IPS-NIHi7 (cell line): ENCODE data around the gene TFE3.

Experiments used
- DNase-seq: peaks from one replicate; pipeline ENCODE4 v3.0.0; 2012; ENCODE audit warnings: mixed read lengths; ENCODE audit errors: extremely low spot score

Gene TFE3, protein sequence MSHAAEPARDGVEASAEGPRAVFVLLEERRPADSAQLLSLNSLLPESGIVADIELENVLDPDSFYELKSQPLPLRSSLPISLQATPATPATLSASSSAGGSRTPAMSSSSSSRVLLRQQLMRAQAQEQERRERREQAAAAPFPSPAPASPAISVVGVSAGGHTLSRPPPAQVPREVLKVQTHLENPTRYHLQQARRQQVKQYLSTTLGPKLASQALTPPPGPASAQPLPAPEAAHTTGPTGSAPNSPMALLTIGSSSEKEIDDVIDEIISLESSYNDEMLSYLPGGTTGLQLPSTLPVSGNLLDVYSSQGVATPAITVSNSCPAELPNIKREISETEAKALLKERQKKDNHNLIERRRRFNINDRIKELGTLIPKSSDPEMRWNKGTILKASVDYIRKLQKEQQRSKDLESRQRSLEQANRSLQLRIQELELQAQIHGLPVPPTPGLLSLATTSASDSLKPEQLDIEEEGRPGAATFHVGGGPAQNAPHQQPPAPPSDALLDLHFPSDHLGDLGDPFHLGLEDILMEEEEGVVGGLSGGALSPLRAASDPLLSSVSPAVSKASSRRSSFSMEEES

DNA sequence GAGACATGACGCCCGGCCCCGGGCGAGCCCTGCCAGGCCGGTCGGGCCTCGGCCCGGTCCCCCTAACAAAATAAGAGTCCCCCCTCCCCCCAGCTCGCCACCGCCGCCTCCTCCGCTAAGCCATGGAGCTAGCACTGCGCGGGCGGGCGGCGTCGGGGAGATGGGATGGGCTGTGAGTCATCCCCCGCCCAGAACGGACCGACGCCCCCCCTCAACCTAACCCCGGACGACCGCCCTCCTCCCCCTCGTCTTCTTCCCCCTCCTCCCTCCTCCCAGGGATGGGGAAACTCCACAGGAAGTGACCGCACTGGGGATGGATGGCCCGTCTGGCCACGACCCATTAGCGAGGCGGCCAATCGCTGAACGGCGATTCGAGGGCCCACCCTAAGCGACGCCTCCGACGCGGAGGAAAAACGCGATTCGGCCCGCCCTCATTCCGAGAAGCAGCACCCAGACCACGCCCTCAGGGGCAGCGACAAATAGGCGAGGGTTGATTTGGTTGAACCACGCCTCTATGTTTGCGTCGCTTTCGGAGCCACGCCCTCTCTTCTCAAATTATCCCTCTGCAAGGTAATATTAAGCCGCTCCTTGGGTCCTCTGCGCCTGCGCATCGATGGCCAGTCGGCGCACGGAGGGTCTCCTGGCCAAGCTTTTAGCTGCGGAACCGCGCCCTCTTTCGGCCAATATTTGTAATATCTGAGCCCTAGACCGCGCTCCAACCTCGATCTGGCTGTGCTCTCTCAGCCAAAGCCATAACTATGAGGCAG, at the start of gene TFE3:
Gene TFE3 (minus strand): TSS at position 138 of the 767 bp plus-strand sequence. CDS start 131 bp downstream, at position 7.
- peak; percentile 78 for DNase-seq

DNA sequence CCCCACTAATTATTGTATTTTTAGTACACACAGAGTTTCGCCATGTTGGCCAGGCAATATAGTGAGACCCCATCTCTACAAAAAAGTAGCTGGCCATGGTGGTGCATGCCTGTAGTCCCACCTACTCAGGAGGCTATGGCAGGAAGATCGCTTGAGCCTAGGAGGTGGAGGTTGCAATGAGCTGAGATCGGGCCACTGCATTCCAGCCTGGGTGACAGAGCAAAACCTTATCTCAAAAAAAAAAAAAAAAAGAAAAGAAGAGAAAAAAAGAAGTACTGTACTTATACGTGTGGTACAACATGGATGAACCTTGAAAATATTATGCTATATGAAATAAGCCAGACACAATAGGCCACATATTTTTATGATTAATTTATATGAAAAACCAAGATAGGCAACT, 46.4 kb upstream of the TFE3 start:
- DNase-seq: no peak

DNA sequence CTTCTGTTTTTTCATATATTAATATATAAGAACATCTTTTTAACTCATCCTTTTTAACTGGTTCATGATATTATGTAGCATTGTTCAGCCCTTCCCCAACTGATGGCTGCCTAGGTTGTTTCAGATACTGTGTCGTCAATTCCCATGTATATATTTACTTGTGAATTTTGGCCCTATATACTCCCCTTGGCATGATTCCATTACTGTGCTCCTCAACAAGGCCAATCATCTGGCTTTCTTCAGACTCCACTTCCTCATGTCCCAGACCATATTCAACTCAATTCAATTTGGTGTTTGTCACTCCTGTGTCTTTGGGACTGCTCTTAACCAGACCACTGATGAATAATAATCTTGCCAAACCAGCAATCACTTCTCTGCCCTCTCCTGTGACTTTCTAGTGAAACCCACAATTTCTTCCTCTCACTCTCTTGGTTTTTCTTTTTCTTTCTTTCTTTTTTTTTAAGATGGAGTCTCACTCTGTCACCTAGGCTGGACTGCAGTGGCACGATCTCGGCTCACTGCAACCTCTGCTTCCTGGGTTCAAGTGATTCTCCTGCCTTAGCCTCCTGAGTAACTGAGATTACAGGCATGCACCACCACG, 39.2 kb upstream of the TFE3 start:
- DNase-seq: no peak

DNA sequence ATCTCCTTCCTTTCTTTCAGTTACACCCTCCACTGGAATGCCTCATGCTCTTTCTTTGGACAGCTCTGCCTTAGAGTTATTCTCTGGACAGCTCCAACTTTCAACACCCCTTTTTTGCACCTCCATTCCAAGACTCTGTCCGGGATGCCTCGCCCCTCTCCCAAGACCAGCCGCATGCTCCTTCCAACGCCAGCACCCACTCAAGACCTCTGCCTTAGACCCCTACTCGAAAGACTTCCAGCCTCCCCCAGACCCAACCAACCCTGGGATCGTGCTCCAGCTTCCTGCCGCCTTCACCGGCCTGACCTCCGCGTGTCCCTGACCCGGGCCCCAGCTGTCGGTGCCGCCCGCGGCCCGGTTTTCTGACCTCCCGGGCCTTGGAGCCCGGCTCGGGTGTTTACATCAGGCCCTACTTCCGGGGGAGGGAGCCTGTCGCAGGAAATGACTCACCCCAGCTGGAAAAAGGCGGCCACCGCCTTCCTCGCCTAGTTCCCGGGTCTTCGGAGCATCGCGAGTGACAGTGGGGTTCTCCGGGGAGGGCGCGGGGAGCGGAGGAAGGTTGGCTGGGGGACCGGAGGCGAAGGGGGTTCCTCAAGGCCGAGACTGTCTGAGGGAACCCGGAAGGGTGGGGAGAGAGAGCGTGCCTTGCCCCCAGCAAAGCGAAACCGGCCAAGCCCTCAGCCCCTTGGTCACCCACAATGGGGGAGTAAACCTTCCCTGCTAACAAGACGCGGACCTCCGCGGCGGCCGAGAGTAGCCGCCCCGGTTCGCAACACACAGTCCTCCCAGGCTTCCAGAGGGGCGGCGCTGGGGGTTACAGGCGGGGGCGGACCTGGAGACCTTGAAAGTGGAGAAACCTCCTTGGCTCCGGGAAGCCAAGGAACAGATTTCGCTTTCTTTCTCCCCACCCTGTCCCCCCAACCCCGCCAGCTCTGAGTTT, 36.6 kb upstream of the TFE3 start, which contains the start of gene WDR45:
Gene WDR45 (minus strand): TSS at position 399 of the 940 bp plus-strand sequence. CDS start 1,792 bp downstream, outside the sequence.
- DNase-seq: peak; percentile 64

DNA sequence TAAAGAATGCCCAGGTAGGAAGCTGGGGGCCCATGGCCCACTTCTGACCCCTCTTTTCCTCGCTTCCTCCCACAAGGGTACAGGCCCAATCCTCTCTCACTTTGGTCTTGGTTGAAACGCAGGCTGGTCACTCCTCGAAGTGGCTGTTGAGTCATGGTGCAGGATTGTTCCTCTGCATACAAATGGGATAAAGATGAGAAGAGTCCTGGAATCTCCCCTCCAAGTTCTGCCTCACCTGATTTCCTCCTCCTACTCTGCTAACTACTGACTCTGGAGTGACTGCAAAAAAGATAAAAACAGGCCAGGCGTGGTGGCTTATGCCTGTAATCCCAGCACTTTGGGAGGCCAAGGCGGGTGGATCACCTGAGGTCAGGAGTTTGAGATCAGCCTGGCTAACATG, 34.8 kb upstream of the TFE3 start:
- DNase-seq: no peak

DNA sequence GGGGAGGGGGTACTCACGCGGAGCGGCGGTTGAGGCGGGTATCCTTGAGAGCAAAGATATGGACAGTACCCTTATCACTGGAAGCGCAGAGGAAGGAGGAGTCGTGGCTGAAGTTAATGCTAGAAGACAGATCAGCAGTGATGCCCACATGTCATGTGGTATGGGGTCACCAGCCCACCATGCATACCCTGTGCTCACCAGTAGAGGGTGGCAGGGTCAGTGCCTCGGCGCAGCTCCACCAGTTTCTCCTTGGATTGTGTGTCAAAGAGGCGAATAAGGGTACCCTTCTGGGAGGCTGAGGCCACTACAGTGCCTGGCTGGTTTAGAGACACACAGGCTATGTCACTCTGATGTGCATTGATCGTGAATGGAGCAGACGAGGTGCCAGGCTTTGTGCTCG, 32.2 kb upstream of the TFE3 start:
- no peak for DNase-seq

DNA sequence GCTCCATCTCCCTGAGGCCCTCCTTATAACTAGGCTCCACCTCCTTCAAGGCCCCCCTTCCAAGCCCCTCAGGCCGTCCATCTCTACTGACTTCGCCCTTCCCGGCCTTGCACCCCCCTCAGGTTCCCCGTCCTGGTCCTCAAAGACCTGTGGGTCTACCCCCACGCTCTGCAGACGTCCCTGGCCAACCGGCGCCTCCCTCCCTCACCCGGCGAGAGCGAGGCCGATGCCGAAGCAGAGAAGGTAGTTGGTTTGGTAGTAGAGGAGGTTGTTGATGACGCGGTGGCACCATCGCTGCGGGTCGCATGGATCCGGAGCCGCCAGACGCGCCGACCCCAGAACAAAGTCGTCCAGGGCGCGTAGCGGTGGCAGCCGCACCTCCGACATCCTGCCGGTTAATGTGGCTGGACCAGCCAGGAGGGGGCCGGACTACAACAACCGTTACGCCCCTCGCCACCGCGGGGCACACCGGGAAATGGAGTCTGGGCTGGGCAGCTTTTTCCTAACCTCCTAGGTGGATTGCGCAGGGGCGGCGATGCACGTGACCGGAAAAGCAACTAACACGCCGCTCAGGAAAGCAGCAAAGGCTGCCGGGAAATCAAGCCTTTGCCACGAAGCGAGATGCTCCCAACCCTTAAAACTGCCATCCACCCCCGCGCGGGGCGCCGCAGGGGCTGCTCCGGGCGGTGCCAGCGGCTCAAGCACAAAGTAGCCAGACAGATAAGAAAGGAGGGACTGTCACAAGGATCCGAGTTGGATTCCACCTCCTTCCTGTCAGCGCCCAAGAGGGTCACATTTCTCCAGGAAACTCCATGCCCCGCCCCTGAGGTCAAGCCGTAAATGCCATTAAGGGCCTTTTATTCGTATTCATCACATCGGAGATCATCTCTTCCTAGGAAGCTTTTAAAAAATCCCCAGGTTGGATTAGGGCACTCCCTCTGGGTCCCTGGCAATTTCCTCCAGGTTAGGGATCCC, 30.7 kb upstream of the TFE3 start, which contains the start of gene PRAF2:
Gene PRAF2 (minus strand): TSS at position 402 of the 975 bp plus-strand sequence. CDS start 15 bp downstream, at position 387.
- DNase-seq: peak; percentile 81

DNA sequence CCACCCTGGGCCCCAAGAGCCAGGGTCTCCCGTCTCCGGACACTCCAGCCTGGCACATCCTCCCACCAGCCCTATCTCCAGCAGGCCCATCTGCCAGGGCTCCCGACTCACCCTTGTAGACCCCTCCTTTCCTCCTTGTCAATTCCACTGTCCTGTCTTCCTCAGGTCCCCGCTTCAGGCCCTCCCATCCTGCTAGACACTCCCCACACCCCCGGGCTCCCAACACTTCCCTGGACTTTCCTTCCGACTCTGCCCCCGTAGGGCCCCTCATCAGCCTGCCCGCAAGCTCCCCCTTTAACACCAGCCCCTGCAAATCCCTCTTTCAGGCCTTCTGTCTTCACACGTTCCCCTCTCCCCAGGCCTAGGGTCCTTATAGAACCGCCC, 29.5 kb upstream of the TFE3 start:
- DNase-seq: no peak

DNA sequence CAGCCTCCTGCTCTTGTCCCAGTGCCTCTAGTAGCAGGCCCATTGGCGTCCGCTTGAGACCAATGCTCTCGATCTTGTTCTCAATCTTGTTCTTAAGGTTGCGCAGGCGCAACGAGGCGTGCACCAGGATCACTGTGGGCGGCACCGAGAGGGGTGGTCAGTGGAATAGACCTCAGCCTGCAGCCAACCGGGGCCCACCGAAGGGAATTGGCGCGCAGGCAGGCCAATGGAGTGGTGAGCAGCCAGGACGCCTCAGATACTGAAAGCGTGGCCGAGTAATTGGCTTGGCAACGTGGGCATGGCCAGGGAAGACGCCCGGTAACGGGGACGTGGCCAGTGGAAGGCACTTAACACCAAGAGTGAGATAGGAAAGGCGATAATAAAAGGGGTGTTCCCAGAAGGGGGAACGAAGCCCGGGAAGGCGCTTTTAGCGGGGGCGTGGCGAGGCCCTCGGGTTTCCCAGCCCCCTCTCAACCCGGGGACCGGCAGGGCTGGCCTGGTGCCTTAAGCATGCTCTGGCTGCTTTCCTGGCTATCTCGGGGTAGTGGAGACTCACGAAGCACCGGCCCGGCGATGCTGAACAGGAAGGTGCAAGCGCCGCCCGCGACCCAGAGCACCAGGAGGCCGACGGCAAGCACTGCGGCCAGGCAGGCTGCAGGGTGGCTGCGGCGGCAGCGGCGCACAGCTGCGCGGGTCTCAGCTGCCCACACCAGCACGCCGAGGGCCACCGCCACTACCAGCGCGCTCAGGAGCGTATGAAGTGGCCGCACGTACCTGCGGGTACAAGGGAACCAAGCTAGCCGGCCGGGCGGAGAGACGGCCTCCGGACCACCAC, 28.9 kb upstream of the TFE3 start:
- DNase-seq: peak; percentile 74

DNA sequence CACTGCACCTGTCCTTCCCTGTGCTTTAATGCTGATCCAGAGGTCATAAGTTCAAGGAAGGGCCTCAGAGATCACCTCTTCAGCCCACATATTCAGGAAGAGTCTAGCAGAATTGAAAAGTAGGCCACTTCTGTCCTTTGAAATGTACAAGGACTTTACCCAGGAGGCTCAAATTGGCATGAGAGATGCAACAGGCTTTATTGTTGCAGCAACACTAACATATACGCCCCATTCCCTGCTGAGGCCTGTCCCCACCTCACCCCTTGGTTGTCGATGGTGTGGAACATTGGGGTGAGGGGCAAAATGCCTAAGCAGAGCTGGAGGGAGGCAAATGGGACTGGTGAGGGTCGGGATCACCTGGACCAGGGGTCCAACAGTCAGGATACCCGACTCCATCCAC, 27.8 kb upstream of the TFE3 start:
- no peak for DNase-seq

DNA sequence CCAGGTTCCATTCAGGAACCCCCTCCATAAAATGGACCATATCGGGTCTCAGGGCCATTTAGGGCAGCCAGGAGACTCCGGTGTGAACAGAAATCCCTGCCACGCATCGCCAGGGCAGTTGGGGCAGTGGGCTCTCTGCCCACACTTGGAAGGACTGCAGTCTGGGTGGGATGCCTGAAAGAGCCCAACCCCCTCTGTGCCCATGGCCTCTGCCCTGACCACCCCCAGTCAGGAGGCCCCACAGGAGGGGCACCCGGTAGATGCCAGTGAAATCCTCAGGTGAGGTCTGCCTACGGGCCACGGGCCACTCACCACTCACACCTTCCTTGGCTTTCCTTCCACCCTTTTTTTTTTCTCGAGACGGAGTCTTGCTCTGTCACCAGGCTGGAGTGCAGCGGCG, 25.9 kb upstream of the TFE3 start:
- no peak for DNase-seq

DNA sequence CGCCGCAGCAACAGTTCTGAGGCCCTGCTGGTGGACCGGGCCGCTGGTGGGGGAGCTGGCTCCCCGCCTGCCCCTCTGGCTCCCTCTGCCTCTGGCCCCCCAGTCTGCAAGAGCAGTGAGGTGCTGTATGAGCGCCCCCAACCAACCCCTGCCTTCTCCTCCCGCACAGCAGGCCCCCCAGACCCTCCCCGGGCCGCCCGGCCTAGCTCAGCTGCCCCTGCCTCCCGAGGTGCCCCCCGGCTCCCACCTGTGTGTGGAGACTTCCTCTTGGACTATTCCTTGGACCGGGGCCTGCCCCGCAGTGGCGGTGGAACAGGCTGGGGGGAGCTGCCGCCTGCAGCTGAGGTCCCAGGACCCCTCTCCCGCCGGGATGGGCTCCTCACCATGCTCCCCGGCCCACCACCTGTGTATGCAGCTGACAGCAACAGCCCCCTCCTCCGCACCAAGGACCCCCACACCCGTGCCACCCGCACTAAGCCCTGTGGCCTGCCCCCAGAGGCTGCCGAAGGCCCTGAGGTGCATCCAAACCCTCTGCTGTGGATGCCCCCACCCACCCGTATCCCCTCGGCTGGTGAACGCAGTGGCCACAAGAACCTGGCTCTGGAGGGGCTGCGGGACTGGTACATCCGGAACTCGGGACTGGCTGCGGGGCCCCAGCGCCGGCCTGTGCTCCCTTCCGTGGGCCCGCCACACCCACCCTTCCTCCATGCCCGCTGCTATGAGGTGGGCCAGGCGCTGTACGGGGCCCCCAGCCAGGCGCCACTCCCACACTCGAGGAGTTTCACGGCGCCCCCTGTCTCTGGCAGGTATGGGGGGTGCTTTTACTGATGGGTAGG, 24.3 kb upstream of the TFE3 start:
- DNase-seq: no peak

DNA sequence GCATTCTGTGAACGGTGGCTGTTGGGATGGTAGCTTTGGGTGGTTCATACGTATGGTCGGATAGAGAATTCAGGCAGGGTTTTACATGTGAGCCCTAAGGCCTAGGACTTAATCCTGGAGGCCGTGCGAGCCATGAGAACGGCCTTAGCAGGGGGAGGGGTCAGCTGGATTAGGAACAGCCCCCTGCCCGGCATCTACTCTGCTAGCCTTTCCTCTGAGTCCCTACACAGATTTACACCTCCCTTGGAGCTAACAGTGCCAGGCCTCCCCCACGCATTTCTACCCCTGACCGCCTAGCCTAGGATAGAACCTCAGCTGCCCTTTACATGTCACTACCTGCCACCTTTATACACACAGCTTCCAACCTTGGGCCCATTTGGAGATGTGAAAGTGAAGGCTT, 23.5 kb upstream of the TFE3 start:
- DNase-seq: no peak

DNA sequence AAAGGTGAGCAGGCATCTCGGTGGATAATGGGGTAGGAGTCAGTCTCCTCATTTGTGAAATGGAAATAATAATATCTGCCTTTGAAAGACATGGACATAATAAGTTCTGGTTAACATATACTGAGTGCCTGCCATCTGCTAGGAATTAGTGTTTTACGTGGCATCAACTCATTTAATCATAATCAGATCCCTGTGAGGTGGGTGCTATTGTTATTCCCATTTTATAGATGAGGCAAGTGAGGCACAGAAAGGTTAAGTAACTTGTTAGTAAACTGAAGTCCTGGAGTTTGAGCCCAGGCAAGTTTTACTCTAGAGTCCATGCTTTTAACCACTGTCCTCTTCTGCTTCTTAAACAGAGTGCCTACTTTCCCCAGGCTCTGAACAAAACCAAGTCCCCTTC, 23.1 kb upstream of the TFE3 start:
- no peak for DNase-seq

DNA sequence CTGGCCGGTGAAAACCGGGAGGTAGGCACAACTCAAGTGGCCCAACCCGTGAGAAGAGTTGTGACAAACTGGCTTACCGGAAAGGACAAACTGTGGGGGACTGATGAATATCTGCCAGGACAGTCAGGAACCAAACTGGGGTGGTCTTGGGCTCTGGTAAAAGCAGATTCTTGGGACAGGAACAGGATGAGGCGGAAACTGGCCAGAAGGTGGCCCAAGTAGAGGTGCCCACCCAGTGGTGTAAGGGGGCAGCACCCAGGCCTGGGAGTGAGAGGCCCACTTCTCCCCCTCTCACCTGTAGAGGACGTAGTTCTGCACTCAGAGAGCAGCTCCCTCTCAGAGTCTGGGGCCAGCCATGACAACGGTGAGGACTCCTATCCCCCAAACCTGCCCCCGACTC, 21.6 kb upstream of the TFE3 start:
- DNase-seq: no peak

DNA sequence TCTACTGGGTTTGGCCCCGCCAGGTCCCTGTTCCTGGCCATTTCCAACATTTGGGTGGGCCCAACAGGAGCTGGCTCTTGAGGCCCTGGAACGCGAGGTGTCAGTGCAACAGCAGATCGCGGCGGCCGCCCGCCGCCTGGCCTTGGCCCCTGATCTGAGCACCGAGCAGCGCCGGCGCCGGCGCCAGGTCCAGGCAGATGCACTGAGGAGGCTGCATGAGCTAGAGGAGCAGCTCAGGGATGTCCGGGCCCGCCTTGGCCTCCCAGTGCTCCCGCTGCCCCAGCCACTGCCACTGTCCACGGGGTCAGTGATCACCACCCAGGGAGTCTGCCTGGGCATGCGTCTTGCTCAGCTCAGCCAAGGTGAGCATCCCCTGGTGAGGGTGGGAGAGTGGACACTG, 21.1 kb upstream of the TFE3 start:
- DNase-seq: no peak

DNA sequence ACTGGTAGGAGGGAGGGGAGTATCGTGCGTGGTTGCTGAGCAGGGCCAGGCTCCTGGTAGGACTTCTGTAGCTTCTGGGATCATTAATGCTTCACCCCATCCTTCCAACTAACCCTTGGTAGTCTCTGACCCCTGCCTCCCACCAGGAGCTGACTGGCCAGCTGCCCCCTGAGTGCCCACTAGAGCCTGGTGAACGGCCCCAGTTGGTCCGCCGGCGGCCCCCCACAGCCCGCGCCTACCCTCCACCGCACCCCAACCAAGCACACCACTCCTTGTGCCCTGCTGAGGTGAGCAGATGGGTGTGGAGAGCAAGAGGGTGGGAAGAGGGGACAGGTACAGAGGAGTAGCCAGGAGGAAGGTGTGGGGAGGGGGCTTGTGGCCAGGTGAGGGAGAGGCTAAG, 20.6 kb upstream of the TFE3 start:
- no peak for DNase-seq

DNA sequence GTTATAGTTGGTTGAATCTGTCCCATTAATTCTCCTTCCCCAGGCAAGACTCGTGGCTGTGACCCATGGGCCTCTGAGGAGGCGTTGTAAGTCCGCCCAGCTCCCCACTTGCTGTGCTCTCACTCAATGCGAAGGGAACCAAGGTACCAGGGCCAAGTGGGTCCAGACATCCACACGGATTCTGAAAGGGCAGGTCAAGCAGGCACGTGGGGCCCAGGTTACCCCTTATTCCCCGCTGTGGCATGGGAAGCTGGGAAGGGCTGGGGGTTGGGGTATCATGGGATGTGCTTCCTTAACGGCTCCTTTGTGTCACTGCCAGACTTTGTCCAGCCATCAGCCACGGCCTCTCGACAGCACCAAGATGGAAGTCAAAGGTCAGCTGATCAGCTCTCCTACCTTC, 18.8 kb upstream of the TFE3 start:
- DNase-seq: no peak
